ENCODE measurements around the gene EBF4.

DNA sequence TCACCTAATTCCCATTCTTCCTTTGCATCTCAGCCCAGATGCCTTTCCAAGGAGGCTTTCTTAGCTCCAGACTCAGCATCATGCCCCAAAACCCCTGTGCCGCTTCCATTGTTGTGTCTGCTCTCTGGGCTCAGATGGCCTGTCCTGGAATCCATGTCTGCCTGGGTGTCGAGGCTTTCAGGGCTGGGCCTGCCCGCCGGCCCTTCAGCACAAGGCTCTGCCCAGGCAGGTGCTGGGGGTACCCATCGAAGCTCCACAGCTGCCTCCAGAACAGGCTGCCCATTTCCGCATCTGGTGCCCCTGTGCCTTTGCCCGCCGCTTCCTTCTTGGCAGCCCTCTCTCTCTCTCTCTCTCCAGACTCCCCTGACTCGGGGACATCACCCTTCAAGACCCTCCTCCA lies 106.7 kb downstream of the EBF4 start:
- TF ChIP-seq POLR2A (IDR thresholded peaks at IDR 0.05; ENCODE audit: low read depth, low read length) (no peak), TAF1 (IDR thresholded peaks at IDR 0.05; ENCODE audit: borderline replicate concordance, low read depth, low read length) (no peak), POLR2AphosphoS5 (IDR thresholded peaks at IDR 0.05; ENCODE audit: low read depth, low read length) (no peak)
